GM10266 (cell line): Measurements from ENCODE around the gene BCAR1.
A peak's percentile ranks its signal among the peaks of the same experiment; 100 is the strongest.

Experiments used
- DNase-seq: peaks from one replicate; pipeline ENCODE4 v3.0.0; 2012; ENCODE audit errors: extremely low spot score
- CTCF ChIP-seq: IDR thresholded peaks from 2 replicates; pipeline ENCODE4 v1.5.1; 2012; ENCODE audit warnings: mild to moderate bottlenecking, low read depth; ENCODE audit not compliant: control insufficient read depth, insufficient read depth; ENCODE audit errors: missing control alignments

The BCAR1 gene

GRCh38 chr16:75267631-75268264 lies 16.3 kb upstream of the BCAR1 start:
- peak; percentile 38 for DNase-seq

GRCh38 chr16:75266738-75267630 lies 15.6 kb upstream of the BCAR1 start:
- TF ChIP-seq CTCF = no peak
- no peak for DNase-seq

More at GRCh38 chr16:75267631-75268264, 16.3 kb upstream of the BCAR1 start:
- no peak for TF ChIP-seq CTCF

- no peak for TF ChIP-seq CTCF
- DNase-seq = peak; percentile 96
These were observed 14.7 kb upstream of the BCAR1 start for GRCh38 chr16:75265911-75266701.

- TF ChIP-seq CTCF = no peak
- DNase-seq = peak; percentile 59
These were observed 13.8 kb upstream of the BCAR1 start for GRCh38 chr16:75264999-75265910.

- no peak for DNase-seq
- no peak for TF ChIP-seq CTCF
These were observed 13.1 kb upstream of the BCAR1 start for GRCh38 chr16:75264457-75264998.

- no peak for TF ChIP-seq CTCF
- DNase-seq = peak; percentile 28
These were observed 12.6 kb upstream of the BCAR1 start for GRCh38 chr16:75263963-75264445.
